MM.1S (cell line): ENCODE measurements around the gene SAMSN1.
A peak's percentile ranks its signal among the peaks of the same experiment; 100 is the strongest.

ENCODE experiments used
- DNase-seq: peaks from one replicate; pipeline ENCODE4 v3.0.0-alpha.2; 2015
- H2AFZ ChIP-seq: fragments of 300-600 bp; sonication (generic); 2 replicates; pipeline ENCODE4 v1.6.0; 2016; ENCODE audit warnings: antibody characterized with exemption, low read length
- H3F3A ChIP-seq: fragments of 300-600 bp; sonication (generic); 2 replicates; pipeline ENCODE4 v1.6.1; 2016; ENCODE audit warnings: mild to moderate bottlenecking, antibody characterized with exemption, low read length, moderate library complexity, mixed read lengths; ENCODE audit not compliant: insufficient read depth
- H3K27ac ChIP-seq: fragments of 300-600 bp; sonication (generic); 2 replicates; pipeline ENCODE4 v1.5.1; 2016; ENCODE audit warnings: mild to moderate bottlenecking, low read length
- H3K27me3 ChIP-seq: fragments of 300-600 bp; sonication (generic); replicated peaks from 2 replicates; pipeline ENCODE4 v1.6.0; 2016; ENCODE audit warnings: low read length; ENCODE audit not compliant: insufficient read depth
- H3K36me3 ChIP-seq: fragments of 300-600 bp; sonication (generic); replicated peaks from 2 replicates; pipeline ENCODE4 v1.6.1; 2016; ENCODE audit warnings: mild to moderate bottlenecking, low read length, mixed read lengths; ENCODE audit not compliant: insufficient read depth
- H3K4me1 ChIP-seq: fragments of 300-600 bp; sonication (generic); 2 replicates; pipeline ENCODE4 v1.6.1; 2016; ENCODE audit warnings: low read length, mixed read lengths
- H3K4me2 ChIP-seq: fragments of 300-600 bp; sonication (generic); 2 replicates; pipeline ENCODE4 v1.6.0; 2016; ENCODE audit warnings: low read depth, low read length
- H3K4me3 ChIP-seq: fragments of 300-600 bp; sonication (generic); 2 replicates; pipeline ENCODE4 v1.5.1; 2016; ENCODE audit warnings: low read length, mixed read lengths
- H3K79me2 ChIP-seq: fragments of 300-600 bp; sonication (generic); 2 replicates; pipeline ENCODE4 v1.6.1; 2016; ENCODE audit warnings: mixed run types, low read length, mixed read lengths
- H3K9ac ChIP-seq: fragments of 300-600 bp; sonication (generic); 2 replicates; pipeline ENCODE4 v1.6.1; 2016; ENCODE audit warnings: low read length, mixed read lengths
- H3K9me2 ChIP-seq: fragments of 300-600 bp; sonication (generic); replicated peaks from 2 replicates; pipeline ENCODE4 v1.6.1; 2016; ENCODE audit warnings: mild to moderate bottlenecking, low read length, mixed read lengths; ENCODE audit not compliant: insufficient read depth
- H3K9me3 ChIP-seq: fragments of 300-600 bp; sonication (generic); replicated peaks from 2 replicates; pipeline ENCODE4 v1.6.1; 2016; ENCODE audit warnings: mild to moderate bottlenecking, low read length, mixed read lengths; ENCODE audit not compliant: insufficient read depth
- H4K20me1 ChIP-seq: fragments of 300-600 bp; sonication (generic); 2 replicates; pipeline ENCODE4 v1.6.1; 2016; ENCODE audit warnings: mild to moderate bottlenecking, low read length, moderate library complexity, mixed read lengths; ENCODE audit not compliant: insufficient read depth
- EZH2 ChIP-seq: fragments of 300-600 bp; sonication (generic); optimal IDR thresholded peaks from 2 replicates; pipeline ENCODE3; 2017; ENCODE audit warnings: low read depth, mild to moderate bottlenecking, antibody characterized with exemption, low read length, mixed read lengths
- EZH2phosphoT487 ChIP-seq: fragments of 300-600 bp; sonication (generic); IDR thresholded peaks from 2 replicates; pipeline ENCODE4 v1.6.1; 2018; ENCODE audit warnings: antibody characterized with exemption, low read length
- TF ChIP-seq, protein P1 (sequence below): fragments of 300-600 bp; sonication (generic); IDR thresholded peaks from 2 replicates; pipeline ENCODE4 v1.5.1; 2016; ENCODE audit warnings: antibody characterized with exemption, low read length, mixed read lengths

The SAMSN1 gene

DNA sequence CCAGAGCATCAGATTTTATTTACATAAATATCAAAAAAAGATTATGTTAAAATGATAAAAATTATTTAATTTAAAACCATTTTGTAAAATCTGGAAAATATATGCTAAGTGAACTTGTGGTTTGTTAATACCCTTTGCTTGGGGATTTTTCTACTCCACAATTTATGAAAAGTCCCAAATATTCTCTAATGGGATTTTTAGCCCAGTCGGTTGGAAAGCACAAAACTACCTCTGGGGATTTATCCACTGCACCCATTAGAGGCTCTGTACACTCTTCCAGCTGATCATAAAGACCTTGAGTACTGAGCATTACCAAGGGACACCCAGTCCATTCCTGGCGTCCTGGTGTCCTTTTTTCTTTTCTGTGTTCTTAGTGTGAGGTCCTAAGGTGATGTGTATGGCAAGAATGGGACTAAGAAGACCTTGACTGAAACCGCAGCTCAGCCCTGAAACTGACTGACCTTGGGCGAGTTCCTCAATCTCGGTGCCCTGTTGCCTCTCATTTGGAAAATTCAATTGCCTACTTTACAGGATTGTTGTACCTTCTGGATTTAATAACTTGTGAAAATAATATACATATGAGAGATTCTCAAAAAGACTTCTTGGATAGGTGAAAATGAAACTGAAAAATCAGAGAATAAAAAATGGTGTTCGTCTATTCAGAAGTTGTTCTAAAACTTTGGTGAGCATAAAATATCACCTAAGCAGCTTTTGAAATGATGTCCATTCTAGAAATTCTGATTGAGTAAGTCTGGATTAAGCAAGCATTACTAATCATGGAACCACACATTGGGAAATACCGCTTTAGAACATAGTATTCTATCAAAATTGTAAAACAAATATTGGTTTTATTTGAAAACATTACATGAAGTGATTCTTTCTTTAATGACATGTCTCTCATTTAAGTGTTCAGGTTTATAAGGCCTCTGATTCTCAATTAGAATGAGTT is 21.5 kb upstream of the SAMSN1 start:
- DNase-seq, result peak; percentile 30
- H2AFZ ChIP-seq, result no peak overlapping the region
- H3K36me3 ChIP-seq, result no peaks in the 10 kb centered on the region
- no peak overlapping the region for H3K27ac ChIP-seq
- H3K9me2 ChIP-seq, result no peaks in the 10 kb centered on the region
- no peak overlapping the region for H3K9ac ChIP-seq
- H3K4me1 ChIP-seq, result peaks cover 11% of the 10 kb centered on the region; the same call in 1 of the 2 replicates
- no peaks in the 10 kb centered on the region for H4K20me1 ChIP-seq
- H3K4me2 ChIP-seq, result peak overlapping the region; percentile 38
- no peak for TF ChIP-seq EZH2
- TF ChIP-seq, protein P1, sequence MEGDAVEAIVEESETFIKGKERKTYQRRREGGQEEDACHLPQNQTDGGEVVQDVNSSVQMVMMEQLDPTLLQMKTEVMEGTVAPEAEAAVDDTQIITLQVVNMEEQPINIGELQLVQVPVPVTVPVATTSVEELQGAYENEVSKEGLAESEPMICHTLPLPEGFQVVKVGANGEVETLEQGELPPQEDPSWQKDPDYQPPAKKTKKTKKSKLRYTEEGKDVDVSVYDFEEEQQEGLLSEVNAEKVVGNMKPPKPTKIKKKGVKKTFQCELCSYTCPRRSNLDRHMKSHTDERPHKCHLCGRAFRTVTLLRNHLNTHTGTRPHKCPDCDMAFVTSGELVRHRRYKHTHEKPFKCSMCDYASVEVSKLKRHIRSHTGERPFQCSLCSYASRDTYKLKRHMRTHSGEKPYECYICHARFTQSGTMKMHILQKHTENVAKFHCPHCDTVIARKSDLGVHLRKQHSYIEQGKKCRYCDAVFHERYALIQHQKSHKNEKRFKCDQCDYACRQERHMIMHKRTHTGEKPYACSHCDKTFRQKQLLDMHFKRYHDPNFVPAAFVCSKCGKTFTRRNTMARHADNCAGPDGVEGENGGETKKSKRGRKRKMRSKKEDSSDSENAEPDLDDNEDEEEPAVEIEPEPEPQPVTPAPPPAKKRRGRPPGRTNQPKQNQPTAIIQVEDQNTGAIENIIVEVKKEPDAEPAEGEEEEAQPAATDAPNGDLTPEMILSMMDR, result no peak
- TF ChIP-seq EZH2phosphoT487, result no peak
- no peaks in the 10 kb centered on the region for H3K27me3 ChIP-seq
- H3K4me3 ChIP-seq, result no peak overlapping the region
- no peaks in the 10 kb centered on the region for H3F3A ChIP-seq
- H3K9me3 ChIP-seq, result no peaks in the 10 kb centered on the region
- H3K79me2 ChIP-seq, result no peaks in the 10 kb centered on the region

DNA sequence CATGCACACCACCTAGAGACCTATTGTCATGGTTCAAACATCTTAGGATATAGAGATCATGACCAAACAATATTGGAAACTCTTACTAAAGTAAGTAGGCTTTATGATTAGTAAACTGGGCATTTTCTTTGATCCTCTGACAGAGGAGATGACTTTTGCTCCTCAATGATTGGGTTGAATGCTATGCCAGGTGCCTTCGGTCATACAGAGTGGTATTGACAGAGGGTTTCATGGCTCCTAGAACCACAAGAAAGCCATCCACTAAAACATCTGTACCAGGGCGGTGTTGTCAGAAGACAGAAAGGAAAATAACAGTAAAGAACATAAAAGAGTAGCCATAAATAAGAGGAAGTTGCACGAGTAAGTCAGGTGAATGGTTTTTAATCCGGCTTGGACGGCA is 20.8 kb upstream of the SAMSN1 start:
- Histone ChIP-seq H3F3A (no peaks in the 10 kb centered on the region), H3K9me3 (no peaks in the 10 kb centered on the region), H2AFZ (no peak overlapping the region), H3K4me1 (peaks cover 11% of the 10 kb centered on the region; the same call in 1 of the 2 replicates), H3K9me2 (no peaks in the 10 kb centered on the region), H3K4me3 (no peak overlapping the region), H3K79me2 (no peaks in the 10 kb centered on the region), H3K9ac (no peak overlapping the region), H3K27me3 (no peaks in the 10 kb centered on the region), H3K4me2 (no peak overlapping the region), H3K27ac (no peak overlapping the region), H3K36me3 (no peaks in the 10 kb centered on the region), H4K20me1 (no peaks in the 10 kb centered on the region)
- no peak for DNase-seq
- no peak for TF ChIP-seq EZH2
- TF ChIP-seq EZH2phosphoT487, result no peak
- TF ChIP-seq, protein P1, result no peak

DNA sequence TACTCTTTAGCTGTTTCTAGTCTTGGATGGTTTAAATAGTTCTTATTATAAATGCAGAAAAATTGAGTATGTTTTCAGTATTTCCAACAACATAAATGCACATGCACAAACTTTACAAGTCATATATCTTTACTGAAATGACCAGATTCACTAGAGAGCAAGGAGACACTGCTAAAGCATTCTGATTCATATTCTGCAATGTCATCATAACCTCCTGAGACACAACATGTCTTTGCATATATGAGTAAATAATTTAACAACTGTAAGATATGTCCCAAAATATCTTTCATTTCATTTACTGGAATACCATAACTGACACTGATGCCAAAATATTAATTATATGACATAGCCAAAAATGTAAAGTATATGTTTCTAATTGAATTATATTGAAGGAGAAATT is 16.8 kb upstream of the SAMSN1 start:
- Histone ChIP-seq H4K20me1 (no peaks in the 10 kb centered on the region), H3K9ac (no peak overlapping the region), H2AFZ (no peak overlapping the region), H3K9me3 (no peaks in the 10 kb centered on the region), H3K9me2 (no peaks in the 10 kb centered on the region), H3K27me3 (no peaks in the 10 kb centered on the region), H3K79me2 (no peaks in the 10 kb centered on the region), H3K36me3 (no peaks in the 10 kb centered on the region), H3F3A (no peaks in the 10 kb centered on the region), H3K4me3 (no peak overlapping the region), H3K4me1 (peaks cover 7% of the 10 kb centered on the region; the same call in 1 of the 2 replicates), H3K27ac (no peak overlapping the region), H3K4me2 (no peak overlapping the region)
- DNase-seq, result no peak
- TF ChIP-seq EZH2, result no peak
- TF ChIP-seq, protein P1, result no peak
